ENCODE results near the gene PLXNA2.

Gene PLXNA2, protein sequence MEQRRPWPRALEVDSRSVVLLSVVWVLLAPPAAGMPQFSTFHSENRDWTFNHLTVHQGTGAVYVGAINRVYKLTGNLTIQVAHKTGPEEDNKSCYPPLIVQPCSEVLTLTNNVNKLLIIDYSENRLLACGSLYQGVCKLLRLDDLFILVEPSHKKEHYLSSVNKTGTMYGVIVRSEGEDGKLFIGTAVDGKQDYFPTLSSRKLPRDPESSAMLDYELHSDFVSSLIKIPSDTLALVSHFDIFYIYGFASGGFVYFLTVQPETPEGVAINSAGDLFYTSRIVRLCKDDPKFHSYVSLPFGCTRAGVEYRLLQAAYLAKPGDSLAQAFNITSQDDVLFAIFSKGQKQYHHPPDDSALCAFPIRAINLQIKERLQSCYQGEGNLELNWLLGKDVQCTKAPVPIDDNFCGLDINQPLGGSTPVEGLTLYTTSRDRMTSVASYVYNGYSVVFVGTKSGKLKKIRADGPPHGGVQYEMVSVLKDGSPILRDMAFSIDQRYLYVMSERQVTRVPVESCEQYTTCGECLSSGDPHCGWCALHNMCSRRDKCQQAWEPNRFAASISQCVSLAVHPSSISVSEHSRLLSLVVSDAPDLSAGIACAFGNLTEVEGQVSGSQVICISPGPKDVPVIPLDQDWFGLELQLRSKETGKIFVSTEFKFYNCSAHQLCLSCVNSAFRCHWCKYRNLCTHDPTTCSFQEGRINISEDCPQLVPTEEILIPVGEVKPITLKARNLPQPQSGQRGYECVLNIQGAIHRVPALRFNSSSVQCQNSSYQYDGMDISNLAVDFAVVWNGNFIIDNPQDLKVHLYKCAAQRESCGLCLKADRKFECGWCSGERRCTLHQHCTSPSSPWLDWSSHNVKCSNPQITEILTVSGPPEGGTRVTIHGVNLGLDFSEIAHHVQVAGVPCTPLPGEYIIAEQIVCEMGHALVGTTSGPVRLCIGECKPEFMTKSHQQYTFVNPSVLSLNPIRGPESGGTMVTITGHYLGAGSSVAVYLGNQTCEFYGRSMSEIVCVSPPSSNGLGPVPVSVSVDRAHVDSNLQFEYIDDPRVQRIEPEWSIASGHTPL (N-terminal part only)

GRCh38 chr1:208243967-208244916, at the start of gene PLXNA2:
PLXNA2 (minus strand) TSS chr1:208244384; CDS start chr1:208217922, 26,462 bp downstream.
- peak in 41 of 56 donors; percentile 31 to 78 (median 55) for DNase-seq

GRCh38 chr1:208292908-208293307, 48.7 kb upstream of the PLXNA2 start:
- no peak for DNase-seq

DNA sequence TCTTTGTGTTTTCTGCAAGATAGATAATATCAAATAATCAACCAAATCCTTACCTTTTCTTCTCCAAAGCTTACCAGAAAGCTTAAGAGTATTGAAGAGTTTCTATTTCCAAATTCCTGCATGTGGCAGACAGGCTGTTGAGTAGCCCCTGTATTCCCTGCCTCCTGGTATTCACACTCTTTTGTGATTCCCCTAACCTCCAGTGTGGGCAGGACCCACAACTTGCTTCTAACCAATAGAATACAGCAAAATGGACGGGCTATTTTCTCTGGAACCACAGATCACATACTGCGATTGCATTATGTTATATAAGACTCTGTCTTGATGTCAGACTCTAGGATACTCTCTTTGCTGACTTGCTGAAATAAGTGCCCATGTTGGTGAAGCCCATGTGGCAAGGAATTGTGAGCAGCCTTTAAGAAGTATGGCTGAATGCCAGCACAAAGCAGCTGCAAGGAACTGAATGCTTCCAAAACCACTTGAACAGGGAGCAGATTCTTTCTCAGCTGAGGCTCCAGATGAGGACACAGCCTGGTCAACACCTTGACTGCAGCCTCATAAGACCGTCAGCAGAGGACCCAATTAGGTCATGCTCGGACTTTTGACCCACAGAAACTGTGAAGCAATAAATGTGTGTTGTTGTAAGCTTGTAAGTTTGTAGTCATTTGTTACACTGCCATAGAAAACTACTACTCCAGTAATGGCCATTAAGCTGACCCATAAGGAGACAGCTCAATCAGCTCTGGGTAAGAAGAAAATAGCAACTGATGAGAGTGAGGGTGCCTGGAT, 47.9 kb upstream of the PLXNA2 start:
- no peak for DNase-seq

- DNase-seq, result no peak
Measured at GRCh38 chr1:208291129-208291528, 46.9 kb upstream of the PLXNA2 start.

DNA sequence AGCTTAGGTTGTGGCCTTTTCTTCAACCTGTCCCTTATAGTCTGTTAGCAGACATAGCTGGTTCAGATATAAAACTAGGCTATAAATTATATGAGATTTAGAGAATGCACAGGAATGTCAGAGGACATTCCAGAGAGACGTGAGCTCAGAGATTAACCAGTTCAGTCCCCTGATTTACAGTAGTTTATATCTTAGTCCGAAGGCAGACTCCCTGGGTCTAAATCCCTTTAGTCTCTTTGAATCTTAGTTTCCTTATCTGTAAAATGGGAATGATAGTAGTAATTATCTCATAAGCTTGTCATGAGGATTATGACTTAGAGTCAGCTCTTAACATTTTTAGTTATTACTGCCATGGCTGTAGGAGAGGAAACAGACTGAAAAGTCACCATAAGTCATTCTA, 45.5 kb upstream of the PLXNA2 start:
- DNase-seq, result no peak

- no peak for DNase-seq
Measured at GRCh38 chr1:208288495-208288894, 44.3 kb upstream of the PLXNA2 start.

- DNase-seq, result no peak
Measured at GRCh38 chr1:208280681-208281450, 36.7 kb upstream of the PLXNA2 start.

- DNase-seq, result no peak
Measured at GRCh38 chr1:208279826-208280588, 35.8 kb upstream of the PLXNA2 start.

DNA sequence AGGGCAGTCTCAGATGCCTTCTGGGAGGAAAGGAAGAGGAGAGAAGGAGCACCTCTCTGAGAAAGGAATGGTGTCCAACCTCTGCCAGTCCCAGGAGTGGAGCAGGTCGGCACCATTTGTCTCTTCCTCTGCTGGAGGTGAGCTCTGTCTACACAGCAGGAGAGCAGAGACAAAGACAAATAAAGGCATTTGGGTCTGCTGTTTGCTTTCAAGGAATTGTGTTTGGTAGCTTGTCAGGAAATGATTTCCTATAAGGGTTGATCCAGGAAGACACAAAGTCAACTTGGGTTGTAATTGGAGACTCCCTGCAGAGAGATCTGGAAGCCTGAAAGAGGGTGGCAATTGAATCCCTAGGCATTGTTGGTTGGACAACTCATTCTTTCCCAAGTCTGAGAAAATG, 34.5 kb upstream of the PLXNA2 start:
- no peak for DNase-seq

- peak in 6 of 56 donors; percentile 1 to 13 (median 5) for DNase-seq
Measured at GRCh38 chr1:208276757-208277435, 32.7 kb upstream of the PLXNA2 start.

- no peak for DNase-seq
Measured at GRCh38 chr1:208275083-208275482, 30.9 kb upstream of the PLXNA2 start.

GRCh38 chr1:208273386-208274017, 29.3 kb upstream of the PLXNA2 start:
- DNase-seq, result no peak

GRCh38 chr1:208272713-208273112, 28.5 kb upstream of the PLXNA2 start:
- DNase-seq, result no peak

DNA sequence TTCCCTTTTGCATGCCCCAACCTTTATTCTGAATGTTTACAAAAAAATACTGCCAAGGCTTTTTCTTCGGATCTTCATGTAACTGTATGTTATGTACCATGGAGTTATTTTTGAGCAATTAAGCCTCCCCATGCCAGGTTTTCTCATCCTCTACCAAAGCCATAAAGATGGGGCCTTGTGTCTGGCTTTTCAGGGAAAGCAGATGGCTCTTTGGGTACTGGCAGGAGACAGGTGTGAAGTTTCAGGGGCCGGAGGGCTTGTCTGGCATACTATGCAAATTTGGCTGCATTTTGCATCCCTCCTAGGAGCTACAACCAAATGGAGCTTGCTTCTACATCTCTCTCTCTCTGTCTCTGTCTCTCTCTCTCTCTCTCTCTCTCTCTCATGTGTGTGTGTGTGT, 28.1 kb upstream of the PLXNA2 start:
- no peak for DNase-seq

DNA sequence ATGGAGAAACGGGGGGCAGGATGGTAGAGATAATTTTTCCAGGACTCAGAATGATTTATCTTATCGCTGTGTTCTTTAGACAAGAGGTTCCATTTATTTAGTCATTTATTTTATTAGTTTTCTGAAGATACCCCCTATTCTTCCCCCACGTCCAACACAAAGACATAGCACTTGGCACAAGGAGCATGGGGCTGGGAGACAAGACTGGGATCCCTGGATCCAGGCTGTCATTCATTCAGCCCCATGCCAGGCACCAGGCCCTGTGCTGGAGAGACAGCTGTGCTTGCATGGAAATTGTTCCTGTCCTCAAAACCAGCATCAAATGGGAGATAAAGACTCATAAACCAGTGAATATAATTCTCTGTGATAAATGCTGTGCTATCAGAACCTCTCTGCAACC, 27.1 kb upstream of the PLXNA2 start:
- DNase-seq, result no peak

GRCh38 chr1:208270651-208271141, 26.5 kb upstream of the PLXNA2 start:
- no peak for DNase-seq

- DNase-seq, result no peak
Measured at GRCh38 chr1:208269338-208269666, 25.1 kb upstream of the PLXNA2 start.

Data from nucleus accumbens (tissue), 56 donors.